Pons (tissue), 1 donor: ENCODE results near the gene WDR47.
A peak's percentile ranks its signal among the peaks of the same experiment; 100 is the strongest.
"Not testable (repeated sequence)": the region's sequence is repeated elsewhere in the genome, so short reads cannot be mapped to it uniquely, and the experiment has no call there.

Source experiments
- DNase-seq: peaks from one replicate; pipeline ENCODE4 v3.0.0-alpha.2; 2016; ENCODE audit warnings: low spot score

The WDR47 gene

DNA sequence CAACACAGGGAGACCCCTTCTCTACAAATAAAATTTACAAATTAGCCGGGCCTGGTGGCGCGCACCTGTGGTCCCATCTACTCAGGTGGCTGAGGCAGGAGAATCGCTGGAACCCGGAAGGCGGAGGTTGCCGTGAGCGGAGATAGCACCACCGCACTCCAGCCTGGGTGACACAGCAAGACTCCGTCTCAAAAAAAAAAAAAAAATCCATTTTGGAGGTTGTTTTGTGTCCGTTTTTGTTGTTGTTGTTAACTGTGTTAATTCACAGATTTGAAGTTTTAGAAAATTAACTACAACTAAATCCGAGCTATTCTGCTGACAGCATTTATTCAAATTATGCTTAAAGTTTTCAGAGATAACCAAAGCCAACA lies 79.2 kb downstream of the WDR47 start:
- no peak for DNase-seq

DNA sequence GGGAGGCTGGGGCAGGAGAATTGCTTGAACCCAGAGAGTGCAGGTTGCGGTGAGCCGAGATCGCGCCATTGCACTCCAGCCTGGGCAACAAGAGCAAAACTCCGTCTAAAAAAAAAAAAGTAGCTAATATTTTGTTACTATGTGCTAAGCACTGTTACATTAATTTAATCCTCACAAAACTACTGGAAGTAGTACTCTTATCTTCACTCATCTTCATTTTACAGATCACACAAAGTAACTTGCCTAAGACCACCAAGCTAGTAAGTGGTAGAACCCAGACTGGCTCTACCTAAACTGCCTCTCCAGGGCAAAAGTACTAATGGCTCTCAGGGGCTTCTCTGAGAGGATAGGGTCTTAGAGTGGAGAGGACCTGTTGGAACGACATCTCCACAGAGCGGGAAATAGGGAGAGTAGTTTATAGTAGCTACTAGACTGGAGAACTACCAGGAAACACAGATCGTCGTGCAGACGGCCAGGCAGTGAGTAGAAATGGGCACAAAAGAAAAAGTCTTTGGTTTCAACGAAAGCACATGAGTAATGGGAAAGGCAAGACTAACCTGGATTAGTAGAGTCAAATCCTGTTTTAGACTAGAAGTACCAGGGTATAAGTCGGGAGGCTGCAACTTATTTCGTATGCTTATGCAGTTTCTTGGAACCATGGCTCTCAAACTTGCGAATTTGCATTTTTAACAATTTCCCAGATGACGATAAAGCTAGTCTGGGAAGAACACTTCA lies 80.0 kb downstream of the WDR47 start:
- DNase-seq: no peak

DNA sequence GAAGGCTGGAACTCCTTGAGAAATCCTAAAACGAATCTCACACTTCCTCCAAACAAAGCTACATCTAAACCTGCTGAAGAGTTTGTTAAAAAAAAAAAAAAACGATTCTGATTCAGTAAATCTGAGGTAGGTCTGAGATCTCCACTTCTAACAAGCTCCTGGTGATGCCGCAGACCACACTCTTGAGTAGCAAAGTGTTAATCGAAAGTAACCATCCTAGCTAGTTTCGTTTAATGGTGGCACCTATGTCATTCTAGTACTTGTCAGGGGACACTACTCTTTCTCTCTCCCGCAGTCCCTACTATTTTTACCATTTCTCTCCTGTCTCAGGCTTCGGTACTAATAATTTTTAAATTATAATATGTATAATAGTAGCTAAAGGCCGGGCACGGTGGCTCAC lies 80.7 kb downstream of the WDR47 start:
- no peak for DNase-seq

DNA sequence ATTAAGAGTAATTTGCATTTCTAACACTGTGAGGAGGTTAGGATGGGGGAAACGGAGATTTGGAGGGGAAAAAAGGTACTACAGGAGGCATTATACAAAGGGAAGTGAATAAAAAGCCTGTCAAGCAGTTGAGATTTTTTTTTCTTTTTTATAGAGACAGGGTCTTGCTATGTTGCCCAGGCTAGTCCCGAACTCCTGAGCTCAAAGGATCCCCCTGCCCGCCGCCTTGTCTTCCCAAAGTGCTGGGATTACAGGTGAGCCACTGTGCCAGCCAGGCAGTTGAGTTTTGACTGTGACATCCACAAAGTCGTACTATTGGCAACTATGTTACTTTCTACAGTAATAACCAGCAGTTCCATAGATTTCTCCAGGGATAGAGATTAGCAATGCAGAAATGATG lies 81.2 kb downstream of the WDR47 start:
- no peak for DNase-seq

GRCh38 chr1:108957888-108958287 lies 84.0 kb downstream of the WDR47 start:
- DNase-seq: no peak

DNA sequence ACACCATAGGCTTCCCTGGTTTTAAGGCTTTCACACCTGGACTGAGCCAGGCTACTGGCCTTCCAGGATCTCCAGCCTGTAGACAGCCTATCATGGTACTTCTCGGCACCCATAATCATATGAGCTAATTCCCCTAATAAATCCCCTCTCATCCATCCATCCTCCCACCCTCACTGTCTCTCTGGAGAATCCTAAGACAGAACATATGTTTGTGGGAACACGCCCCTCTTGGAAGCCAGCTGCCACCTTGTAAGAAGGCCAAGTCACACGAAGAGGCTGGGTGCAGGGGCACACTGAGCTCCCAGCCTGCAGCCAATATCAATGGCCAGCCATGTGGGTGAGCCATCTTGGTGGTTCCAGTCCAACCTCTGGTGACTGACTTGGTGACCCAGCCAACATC lies 86.0 kb downstream of the WDR47 start:
- no peak for DNase-seq

DNA sequence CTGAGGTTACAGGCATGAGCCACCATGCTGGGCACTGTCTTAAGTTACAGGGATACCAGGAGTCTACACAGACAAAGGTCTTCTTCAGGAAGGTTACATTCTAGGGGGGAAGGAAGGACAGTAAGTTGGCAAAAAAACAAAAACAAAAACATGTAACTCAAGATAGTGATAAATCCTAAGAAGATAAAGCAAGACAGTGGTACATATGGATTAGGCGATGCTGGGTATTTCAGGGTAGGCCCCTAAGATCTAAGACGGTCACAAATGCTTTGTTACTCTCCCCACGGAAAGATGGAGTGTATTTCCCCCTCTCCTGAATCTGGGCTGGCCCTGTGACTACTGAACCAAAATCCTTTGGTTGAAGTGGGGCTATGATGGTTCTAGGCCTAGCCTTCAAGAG lies 86.8 kb downstream of the WDR47 start:
- no peak for DNase-seq

DNA sequence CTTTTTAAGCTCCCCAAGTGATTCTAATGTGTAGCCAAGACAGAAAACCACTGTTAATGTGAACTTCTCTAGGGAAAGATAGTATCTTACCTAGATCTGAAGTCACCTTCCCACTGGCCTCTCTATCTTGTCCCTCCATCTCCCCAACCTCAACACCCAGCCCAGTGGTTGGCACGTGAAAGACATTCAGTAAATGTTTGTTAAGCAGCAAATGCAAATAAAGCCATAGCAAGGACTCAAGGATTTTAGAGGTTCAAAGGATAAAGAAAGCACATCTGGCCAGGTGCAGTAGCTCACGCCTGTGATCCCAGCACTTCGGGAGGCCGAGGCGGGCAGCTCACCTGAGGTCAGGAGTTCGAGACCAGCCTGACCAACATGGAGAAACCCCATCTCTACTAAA lies 88.5 kb downstream of the WDR47 start:
- DNase-seq: no peak

DNA sequence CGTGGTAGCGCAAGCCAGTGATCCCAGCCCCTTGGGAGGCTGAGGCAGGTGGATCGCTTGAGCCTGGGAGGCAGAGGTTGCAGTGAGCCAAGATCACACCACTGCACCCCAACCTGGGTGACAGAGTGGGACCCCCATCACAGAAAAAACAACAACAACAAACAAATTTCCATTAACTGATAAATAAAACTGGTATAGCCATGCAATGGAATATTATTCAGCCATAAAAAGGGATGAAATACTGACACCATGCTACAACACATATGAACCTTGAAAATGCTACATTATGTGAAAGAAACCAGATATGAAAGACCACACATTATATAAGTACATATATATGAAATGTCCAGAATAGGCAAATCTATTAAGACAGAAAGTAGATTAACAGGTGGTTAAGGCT lies 90.7 kb downstream of the WDR47 start:
- DNase-seq: no peak

DNA sequence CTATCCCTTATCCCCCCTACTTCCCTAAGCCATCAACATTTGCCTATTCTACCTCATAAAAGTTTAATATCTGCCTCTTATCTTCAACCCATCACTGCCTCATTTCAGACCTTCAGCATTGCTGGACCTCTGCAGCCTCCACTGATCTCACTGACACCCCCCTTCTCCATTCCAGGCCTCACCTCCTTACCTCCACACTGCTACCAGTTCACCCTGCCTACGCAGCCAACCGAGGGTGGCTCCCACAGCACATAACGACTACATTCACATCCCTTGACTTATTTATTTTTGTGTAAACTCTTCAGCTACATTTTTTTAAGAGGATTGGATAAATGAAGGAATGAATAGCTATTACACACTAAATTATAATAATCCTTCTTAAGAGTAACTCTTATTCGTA lies 92.9 kb downstream of the WDR47 start:
- no peak for DNase-seq

- peak; percentile 45 for DNase-seq
Observed at GRCh38 chr1:108947871-108948525, 93.9 kb downstream of the WDR47 start.

GRCh38 chr1:108936170-108936569 lies 105.7 kb downstream of the WDR47 start:
- no peak for DNase-seq

- DNase-seq: no peak
Observed at GRCh38 chr1:108933944-108934343, 108.0 kb downstream of the WDR47 start.

- DNase-seq: not testable (repeated sequence)
Observed at GRCh38 chr1:108927565-108927964, 114.3 kb downstream of the WDR47 start.

DNA sequence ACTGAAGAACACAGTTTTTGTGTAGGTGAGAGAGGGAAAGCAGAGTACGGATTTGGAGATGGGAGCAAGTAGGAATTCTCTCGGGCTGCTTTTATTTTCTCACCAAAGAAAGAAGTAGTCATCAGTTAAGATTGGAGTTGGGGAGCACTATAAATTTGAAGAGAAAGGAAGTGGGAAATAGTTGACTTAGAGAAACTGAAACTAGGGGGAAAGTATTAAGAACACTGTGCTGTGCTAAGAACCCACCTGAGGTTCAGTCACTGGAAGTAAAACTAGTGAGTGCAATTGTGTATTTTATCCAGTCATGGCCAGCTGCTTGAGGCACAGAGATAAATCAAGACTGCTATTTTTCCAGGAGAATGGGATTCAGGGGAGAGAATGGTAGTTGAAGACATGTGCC lies 116.0 kb downstream of the WDR47 start:
- DNase-seq: no peak
